K562 (cell line): ENCODE data around the gene RNGTT.

ENCODE experiments used
- CBFA2T2 ChIP-seq: fragments of 450-650 bp; conservative IDR thresholded peaks from 2 replicates; pipeline ENCODE4 v1.6.1; 2017; ENCODE audit warnings: mild to moderate bottlenecking
- CTCF ChIP-seq, 3 experiments: IDR thresholded peaks in 2 of 3; conservative IDR thresholded peaks in 1 of 3; 2 replicates each; pipeline ENCODE4 v1.5.1; 2011 to 2012; ENCODE audit warnings: low read length in 3 of 3, mild to moderate bottlenecking in 3 of 3, control low read depth in 2 of 3, improper control_type of control experiment in 1 of 3, inconsistent platforms in 1 of 3, low read depth in 1 of 3, mixed read lengths in 1 of 3, moderate library complexity in 1 of 3; ENCODE audit not compliant: insufficient read depth in 2 of 3
- ELF4 ChIP-seq: fragments of 450-650 bp; formaldehyde crosslinking; IDR thresholded peaks from 2 replicates; pipeline ENCODE4 v1.4.0; 2022; ENCODE audit warnings: missing genetic modification characterization
- MAX ChIP-seq: sonication (generic); formaldehyde crosslinking; IDR thresholded peaks from 2 replicates; pipeline ENCODE4 v1.9.0; 2022; ENCODE audit warnings: mild to moderate bottlenecking, missing genetic modification reagents
- MEF2A ChIP-seq: IDR thresholded peaks from 2 replicates; pipeline ENCODE4 v1.6.1; 2011; ENCODE audit warnings: low read depth, mild to moderate bottlenecking, low read length, moderate library complexity; ENCODE audit not compliant: control insufficient read depth
- NR1H2 ChIP-seq: sonication (generic); formaldehyde crosslinking; IDR thresholded peaks from 2 replicates; pipeline ENCODE4 v1.4.0; 2020; ENCODE audit warnings: mild to moderate bottlenecking, missing genetic modification reagents
- PTBP1 ChIP-seq: fragments of 200-400 bp; formaldehyde crosslinking; IDR thresholded peaks from 2 replicates; pipeline ENCODE4 v1.6.1; 2017; ENCODE audit warnings: low read depth, low read length
- SMAD3 ChIP-seq: fragments of 450-650 bp; formaldehyde crosslinking; conservative IDR thresholded peaks from 2 replicates; pipeline ENCODE4 v1.4.0; 2020; ENCODE audit warnings: mild to moderate bottlenecking
- TARDBP ChIP-seq: fragments of 450-650 bp; IDR thresholded peaks from 2 replicates; pipeline ENCODE4 v1.6.1; 2016
- ZNF212 ChIP-seq: fragments of 450-650 bp; formaldehyde crosslinking; IDR thresholded peaks from 2 replicates; pipeline ENCODE4 v1.4.0; 2020; ENCODE audit warnings: mild to moderate bottlenecking

- TF ChIP-seq CTCF (IDR thresholded peaks at IDR 0.05 in 2 of 3, conservative IDR thresholded peaks at IDR 0.05 in 1 of 3; ENCODE audit: insufficient read depth in 2 of 3, low read depth in 1 of 3, low read length in 3 of 3) (no peak), CBFA2T2 (no peak), SMAD3 (CRISPR knock-in tag) (no peak), ELF4 (CRISPR knock-in tag) (no peak), PTBP1 (no peak), MAX (CRISPR knock-in tag) (no peak), MEF2A (no peak), NR1H2 (CRISPR knock-in tag) (no peak), ZNF212 (CRISPR knock-in tag) (no peak), TARDBP (no peak)
These were observed 148.5 kb downstream of the RNGTT start for GRCh38 chr6:88814909-88815308.
